ENCODE results near the gene AHCYL2. TPM values are rescaled to one million over a fixed set of nuclear protein-coding genes. Genes with fewer than 3 reads are reported as not detected.
"Not testable (repeated sequence)": the region's sequence is repeated elsewhere in the genome, so short reads cannot be mapped to it uniquely, and the experiment has no call there.

The AHCYL2 gene
- polyA plus RNA-seq, 1 donor from 2014 or later = 39.9 TPM

- TF ChIP-seq RAD21 (conservative IDR thresholded peaks at IDR 0.05) (no peak), EP300 (conservative IDR thresholded peaks at IDR 0.05; ENCODE audit: poor library complexity, severe bottlenecking) (no peak)
Observed at GRCh38 chr7:129401228-129401966, 176.6 kb downstream of the AHCYL2 start (continued).

GRCh38 chr7:129401967-129402860 lies 177.4 kb downstream of the AHCYL2 start:
- Histone ChIP-seq H3K36me3 (ENCODE audit: insufficient read depth, low read length) (peaks cover 13% of the 10 kb centered on the region), H3K27ac (ENCODE audit: low read length) (no peak overlapping the region), H2AFZ (ENCODE audit: low read depth, low read length) (no peak overlapping the region)

GRCh38 chr7:129405527-129405926 lies 180.7 kb downstream of the AHCYL2 start:
- no peaks in the 10 kb centered on the region for H3K9me3 ChIP-seq (ENCODE audit: low read length)
- no peak overlapping the region for H3K4me3 ChIP-seq (ENCODE audit: low read length)
- H3F3A ChIP-seq (ENCODE audit: insufficient read depth, low read length, poor library complexity, severe bottlenecking) = no peaks in the 10 kb centered on the region
- H3K27ac ChIP-seq (ENCODE audit: low read length) = no peak overlapping the region
- H2AFZ ChIP-seq (ENCODE audit: low read depth, low read length) = no peak overlapping the region
- H3K9me2 ChIP-seq (ENCODE audit: insufficient read depth, low read length) = no peaks in the 10 kb centered on the region
- H4K20me1 ChIP-seq (ENCODE audit: insufficient read depth) = no peaks in the 10 kb centered on the region
- peaks cover 13% of the 10 kb centered on the region for H3K36me3 ChIP-seq (ENCODE audit: insufficient read depth, low read length)
- no peak overlapping the region for H3K4me2 ChIP-seq (ENCODE audit: low read length)
- no peak overlapping the region for H3K9ac ChIP-seq (ENCODE audit: low read length)
- no peaks in the 10 kb centered on the region for H3K27me3 ChIP-seq (ENCODE audit: insufficient read depth, low read depth, low read length)
- no peaks in the 10 kb centered on the region for H3K79me2 ChIP-seq (replicated peaks; ENCODE audit: insufficient read depth, low read length)
- TF ChIP-seq POLR2AphosphoS5 (IDR thresholded peaks at IDR 0.05) (no peak), EP300 (conservative IDR thresholded peaks at IDR 0.05; ENCODE audit: poor library complexity, severe bottlenecking) (no peak), SMC3 (conservative IDR thresholded peaks at IDR 0.05; ENCODE audit: poor library complexity) (no peak), TAF1 (IDR thresholded peaks at IDR 0.05; ENCODE audit: low read depth) (no peak), CTCF (IDR thresholded peaks at IDR 0.05; ENCODE audit: poor library complexity, severe bottlenecking) (no peak), MXI1 (conservative IDR thresholded peaks at IDR 0.05; ENCODE audit: poor library complexity, severe bottlenecking) (no peak), REST (IDR thresholded peaks at IDR 0.05; ENCODE audit: borderline replicate concordance) (no peak), RAD21 (conservative IDR thresholded peaks at IDR 0.05) (no peak), EZH2 (IDR thresholded peaks at IDR 0.05; ENCODE audit: borderline replicate concordance, insufficient read depth, low read length, poor library complexity, severe bottlenecking) (no peak)

More at GRCh38 chr7:129401967-129402860, 177.4 kb downstream of the AHCYL2 start:
- no peak overlapping the region for H3K9ac ChIP-seq (ENCODE audit: low read length)
- TF ChIP-seq MXI1 (conservative IDR thresholded peaks at IDR 0.05; ENCODE audit: poor library complexity, severe bottlenecking) = no peak
- no peak for TF ChIP-seq EP300 (conservative IDR thresholded peaks at IDR 0.05; ENCODE audit: poor library complexity, severe bottlenecking)
- TF ChIP-seq RAD21 (conservative IDR thresholded peaks at IDR 0.05) = no peak
- TF ChIP-seq EZH2 (IDR thresholded peaks at IDR 0.05; ENCODE audit: borderline replicate concordance, insufficient read depth, low read length, poor library complexity, severe bottlenecking) = no peak
- H4K20me1 ChIP-seq (ENCODE audit: insufficient read depth) = no peaks in the 10 kb centered on the region
- no peaks in the 10 kb centered on the region for H3K9me2 ChIP-seq (ENCODE audit: insufficient read depth, low read length)
- no peaks in the 10 kb centered on the region for H3K79me2 ChIP-seq (replicated peaks; ENCODE audit: insufficient read depth, low read length)
- no peaks in the 10 kb centered on the region for H3F3A ChIP-seq (ENCODE audit: insufficient read depth, low read length, poor library complexity, severe bottlenecking)
- H3K27me3 ChIP-seq (ENCODE audit: insufficient read depth, low read depth, low read length) = no peaks in the 10 kb centered on the region
- no peak overlapping the region for H3K4me3 ChIP-seq (ENCODE audit: low read length)
- no peak overlapping the region for H3K4me2 ChIP-seq (ENCODE audit: low read length)
- H3K9me3 ChIP-seq (ENCODE audit: low read length) = no peaks in the 10 kb centered on the region

- not testable (repeated sequence) for H3F3A ChIP-seq (ENCODE audit: insufficient read depth, low read length, poor library complexity, severe bottlenecking); H3K27me3 ChIP-seq (ENCODE audit: insufficient read depth, low read depth, low read length); H3K4me2 ChIP-seq (ENCODE audit: low read length); H3K79me2 ChIP-seq (replicated peaks; ENCODE audit: insufficient read depth, low read length); H3K9me3 ChIP-seq (ENCODE audit: low read length); H3K4me3 ChIP-seq (ENCODE audit: low read length); H3K9ac ChIP-seq (ENCODE audit: low read length); H3K9me2 ChIP-seq (ENCODE audit: insufficient read depth, low read length); H3K27ac ChIP-seq (ENCODE audit: low read length); H4K20me1 ChIP-seq (ENCODE audit: insufficient read depth); H2AFZ ChIP-seq (ENCODE audit: low read depth, low read length)
- H3K36me3 ChIP-seq (ENCODE audit: insufficient read depth, low read length) = peaks cover 16% of the 10 kb centered on the region
Observed at GRCh38 chr7:129410238-129410637, 185.4 kb downstream of the AHCYL2 start.

Measured in neural cell (in vitro differentiated cells).